ENCODE data around the gene IFT52. TPM values are rescaled to one million over a fixed set of nuclear protein-coding genes. Genes with fewer than 3 reads are reported as not detected.

IFT52 gene
- total RNA-seq (2014; rRNA removed; shearing (Covaris generic)) (20.6 and 24.7 TPM in 2 replicates), total RNA-seq (2022) (22.7 and 26.2 TPM in 2 replicates), Bru-seq, nascent RNA (percentile 50 among the genes with signal in this experiment), BruChase-seq, experiment 1, labeled RNA remaining after a 6-hour chase (percentile 52 among the genes with signal in this experiment), BruChase-seq, experiment 2, labeled RNA remaining after a 2-hour chase (percentile 50 among the genes with signal in this experiment)
- long read RNA-seq, transcript IFT52-201 (14 exons, 1,757 nt): major isoform, 18 of 33 reads
- long read RNA-seq, transcript IFT52-202 (14 exons, 1,599 nt): minor isoform, 7 of 33 reads
- long read RNA-seq, partial matches to known transcripts: 0 of 33 reads
- long read RNA-seq, other reads (novel, unspliced or antisense): 8 of 33 reads

GRCh38 chr20:43590392-43591303 is at the start of gene IFT52:
TSS of gene IFT52 (plus strand) at chr20:43590937. CDS start at chr20:43594699, 3,762 bp downstream.
- H3K79me2 ChIP-seq (ENCODE audit: insufficient read depth, low read depth, low read length): peaks cover 16% of the 10 kb centered on the region
- peak within 1 kb of the TSS; percentile 83 for H3K4me3 ChIP-seq (ENCODE audit: low read depth, low read length, poor library complexity, severe bottlenecking)
- no peaks in the 10 kb centered on the region for H3K9me2 ChIP-seq (ENCODE audit: insufficient read depth, low read length)
- no peaks in the 10 kb centered on the region for H3K9me3 ChIP-seq (ENCODE audit: low read length)
- CTCF ChIA-PET (ENCODE audit: unreplicated experiment): interaction anchor here (0.6 kb wide), 2 partner anchors 27 to 138 kb away, joined by 7 to 8 read pairs; no protein-coding TSS in a partner anchor
- H3K4me2 ChIP-seq (ENCODE audit: low read length): peak within 1 kb of the TSS; percentile 84
- peak within 1 kb of the TSS; percentile 91 for H2AFZ ChIP-seq (ENCODE audit: low read length)
- H3K4me1 ChIP-seq (ENCODE audit: insufficient read depth, low read length, poor library complexity, severe bottlenecking): peaks cover 17% of the 10 kb centered on the region
- DNase-seq (ENCODE audit: low spot score): peak; percentile 95
- TF ChIP-seq EZH2phosphoT487 (IDR thresholded peaks at IDR 0.05; ENCODE audit: borderline replicate concordance, low read depth, low read length) (no peak), CTCF (conservative IDR thresholded peaks at IDR 0.05; ENCODE audit: low read length) (no peak; the same call in 1 of the 2 replicates)
- no TSS peak for BruUV-seq (replicated peaks)
- peak within 1 kb of the TSS; percentile 35 for H3K27ac ChIP-seq (ENCODE audit: low read depth, low read length, poor library complexity, severe bottlenecking)
- POLR2A ChIA-PET: interaction anchor here (0.6 to 1.4 kb wide), 11 partner anchors 14 to 539 kb away, joined by 3 to 8 read pairs (median 4); no protein-coding TSS in a partner anchor
- no peaks in the 10 kb centered on the region for H4K20me1 ChIP-seq (ENCODE audit: insufficient read depth, low read length)
- intact Hi-C loops (cut with micrococcal nuclease; ENCODE audit: unreplicated experiment): loop anchor here (1.0 kb wide), 1 partner anchor 102 kb away; no protein-coding TSS in a partner anchor
- peaks cover 15% of the 10 kb centered on the region for H3K36me3 ChIP-seq (ENCODE audit: insufficient read depth, low read length)

GRCh38 chr20:43541214-43541613 is 49.5 kb upstream of the IFT52 start:
- Histone ChIP-seq H3K27ac (ENCODE audit: low read depth, low read length, poor library complexity, severe bottlenecking) (no peak overlapping the region), H2AFZ (ENCODE audit: low read length) (no peak overlapping the region), H3K4me2 (ENCODE audit: low read length) (no peak overlapping the region), H3K9me2 (ENCODE audit: insufficient read depth, low read length) (no peaks in the 10 kb centered on the region), H3K4me3 (ENCODE audit: low read depth, low read length, poor library complexity, severe bottlenecking) (no peak overlapping the region), H3K79me2 (ENCODE audit: insufficient read depth, low read depth, low read length) (no peaks in the 10 kb centered on the region), H3K4me1 (ENCODE audit: insufficient read depth, low read length, poor library complexity, severe bottlenecking) (no peaks in the 10 kb centered on the region), H3K36me3 (ENCODE audit: insufficient read depth, low read length) (no peaks in the 10 kb centered on the region; the same call in none of the 2 replicates), H3K9me3 (ENCODE audit: low read length) (no peaks in the 10 kb centered on the region), H4K20me1 (ENCODE audit: insufficient read depth, low read length) (no peaks in the 10 kb centered on the region)
- CTCF ChIA-PET (ENCODE audit: unreplicated experiment): no interaction called here
- intact Hi-C loops (cut with micrococcal nuclease; ENCODE audit: unreplicated experiment): no loop called here
- BruUV-seq (replicated peaks): no TSS peak
- no peak for DNase-seq (ENCODE audit: low spot score)
- TF ChIP-seq CTCF (conservative IDR thresholded peaks at IDR 0.05; ENCODE audit: low read length) (no peak), EZH2phosphoT487 (IDR thresholded peaks at IDR 0.05; ENCODE audit: borderline replicate concordance, low read depth, low read length) (no peak)
- POLR2A ChIA-PET: interaction anchor here (0.6 kb wide), 1 partner anchor 98 kb away, joined by 3 read pairs; no protein-coding TSS in a partner anchor

Measured in OCI-LY7 (cell line).